Stomach (tissue), 4 donors: ENCODE results near the gene RSU1.

Experiments used
- CTCF ChIP-seq, 7 experiments: fragments of 450-650 bp in 4 of 7; fragments of 200-600 bp in 3 of 7; sonication (generic) in 3 of 7; IDR thresholded peaks; one replicate each; pipeline ENCODE4 v1.5.1; 2016 to 2019; ENCODE audit warnings: antibody characterized with exemption in 7 of 7, control low read depth in 2 of 7, mild to moderate bottlenecking in 1 of 7
- POLR2AphosphoS5 ChIP-seq, 3 donors: sonication (generic); formaldehyde crosslinking; IDR thresholded peaks; one replicate each; pipeline ENCODE4 v1.6.1; 2016; ENCODE audit warnings: antibody characterized with exemption in 3 of 3

- TF ChIP-seq CTCF (IDR thresholded peaks at IDR 0.05) (no peak), POLR2AphosphoS5 (IDR thresholded peaks at IDR 0.05) (no peak)
Measured at GRCh38 chr10:16581202-16581601, 236.0 kb downstream of the RSU1 start.
